Prostate gland (tissue), 2 donors: ENCODE measurements around the gene SORL1. TPM values are rescaled to one million over a fixed set of nuclear protein-coding genes. Genes with fewer than 3 reads are reported as not detected.
"Not testable (repeated sequence)": the region's sequence is repeated elsewhere in the genome, so short reads cannot be mapped to it uniquely, and the experiment has no call there.

Experiments
- DNase-seq: peaks from one replicate; pipeline ENCODE4 v3.0.0-alpha.2; 2019; ENCODE audit warnings: low spot score
- H3K27ac ChIP-seq, 2 donors: fragments of 200-600 bp; sonication (generic); 2 replicates each; pipeline ENCODE4 v1.5.1; 2017 to 2019
- H3K27me3 ChIP-seq: fragments of 200-600 bp; sonication (generic); replicated peaks from 2 replicates; pipeline ENCODE4 v1.5.1; 2019; ENCODE audit not compliant: insufficient read depth
- H3K36me3 ChIP-seq, 2 donors: fragments of 200-600 bp; sonication (generic); 1 replicate in 1 of 2; 2 replicates in 1 of 2; pipeline versions ENCODE4 v1.5.1 to v1.8.1; 2017 to 2019
- H3K4me1 ChIP-seq: fragments of 200-600 bp; sonication (generic); replicated peaks from 2 replicates; pipeline ENCODE4 v1.5.1; 2019
- H3K4me3 ChIP-seq, 2 donors: fragments of 200-600 bp; sonication (generic); 2 replicates each; pipeline ENCODE4 v1.5.1; 2017 to 2019
- H3K9me3 ChIP-seq: fragments of 200-600 bp; sonication (generic); 2 replicates; pipeline ENCODE4 v1.5.1; 2017
- POLR2A ChIP-seq: fragments of 450-650 bp; IDR thresholded peaks from one replicate; pipeline ENCODE4 v1.6.1; 2016; ENCODE audit warnings: antibody characterized with exemption, mild to moderate bottlenecking
- POLR2AphosphoS5 ChIP-seq: sonication (generic); formaldehyde crosslinking; IDR thresholded peaks from one replicate; pipeline ENCODE4 v1.6.1; 2017; ENCODE audit warnings: antibody characterized with exemption
- WGBS: methylation state at CpG from one replicate; pipeline ENCODE4 v1.1.5; 2018; 5-methylcytosine and 5-hydroxymethylcytosine counted together
- intact Hi-C: fragments of 100-400 bp; cut with DNase I; formaldehyde crosslinking; loops from one replicate; pipeline ENCODE4 v1.14.2; 2022
- total RNA-seq, 2 donors: library from RNA; depleted of rRNA; stranded (reverse); fragments of >200 nt; gene quantifications; one replicate each; pipeline ENCODE4 v1.1.0, GENCODE V29; 2016
- TF ChIP-seq, protein P1 (sequence below), 4 experiments: fragments of 200-600 bp in 2 of 4; fragments of 450-650 bp in 2 of 4; sonication (generic) in 2 of 4; IDR thresholded peaks; 1 replicate in 3 of 4; 2 replicates in 1 of 4; pipeline ENCODE4 v1.5.1; 2016 to 2019; ENCODE audit warnings: antibody characterized with exemption in 4 of 4, mild to moderate bottlenecking in 2 of 4, moderate library complexity in 2 of 4

SORL1 gene
- total RNA-seq, 2 donors from 2014 or later, result 77.4 to 97.6 TPM

DNA sequence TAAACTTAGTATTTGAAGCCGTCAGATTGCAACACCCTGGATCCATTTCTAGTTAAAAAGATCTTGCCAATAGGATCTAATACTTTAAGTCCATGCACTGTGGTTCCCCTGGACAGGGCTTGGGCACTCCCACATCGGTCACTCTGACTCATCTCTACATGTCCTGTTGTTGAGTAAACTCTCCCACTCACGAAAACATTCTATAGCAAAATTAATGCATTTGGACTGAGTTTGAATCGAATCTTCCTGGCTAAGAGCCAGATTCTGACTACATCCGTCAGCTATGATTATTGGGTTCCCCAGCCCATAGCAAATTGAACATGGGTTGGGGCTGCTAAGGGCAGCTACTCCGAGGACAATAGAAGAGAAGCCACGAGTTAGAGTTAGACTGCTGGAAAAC, 182.8 kb downstream of the SORL1 start:
- Histone ChIP-seq H3K27ac (peak overlapping the region in 1 of 2 donors; percentile 6), H3K27me3 (no peaks in the 10 kb centered on the region), H3K4me1 (no peaks in the 10 kb centered on the region), H3K36me3 (no peaks in the 10 kb centered on the region), H3K9me3 (no peaks in the 10 kb centered on the region), H3K4me3 (no peak overlapping the region)
- 78% methylated on average over 7 of the region's 7 CpGs for WGBS
- TF ChIP-seq POLR2AphosphoS5, result no peak
- TF ChIP-seq, protein P1, sequence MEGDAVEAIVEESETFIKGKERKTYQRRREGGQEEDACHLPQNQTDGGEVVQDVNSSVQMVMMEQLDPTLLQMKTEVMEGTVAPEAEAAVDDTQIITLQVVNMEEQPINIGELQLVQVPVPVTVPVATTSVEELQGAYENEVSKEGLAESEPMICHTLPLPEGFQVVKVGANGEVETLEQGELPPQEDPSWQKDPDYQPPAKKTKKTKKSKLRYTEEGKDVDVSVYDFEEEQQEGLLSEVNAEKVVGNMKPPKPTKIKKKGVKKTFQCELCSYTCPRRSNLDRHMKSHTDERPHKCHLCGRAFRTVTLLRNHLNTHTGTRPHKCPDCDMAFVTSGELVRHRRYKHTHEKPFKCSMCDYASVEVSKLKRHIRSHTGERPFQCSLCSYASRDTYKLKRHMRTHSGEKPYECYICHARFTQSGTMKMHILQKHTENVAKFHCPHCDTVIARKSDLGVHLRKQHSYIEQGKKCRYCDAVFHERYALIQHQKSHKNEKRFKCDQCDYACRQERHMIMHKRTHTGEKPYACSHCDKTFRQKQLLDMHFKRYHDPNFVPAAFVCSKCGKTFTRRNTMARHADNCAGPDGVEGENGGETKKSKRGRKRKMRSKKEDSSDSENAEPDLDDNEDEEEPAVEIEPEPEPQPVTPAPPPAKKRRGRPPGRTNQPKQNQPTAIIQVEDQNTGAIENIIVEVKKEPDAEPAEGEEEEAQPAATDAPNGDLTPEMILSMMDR (IDR thresholded peaks at IDR 0.05), result no peak
- no peak for TF ChIP-seq POLR2A
- intact Hi-C loops, result no loop called here
- DNase-seq, result no peak

DNA sequence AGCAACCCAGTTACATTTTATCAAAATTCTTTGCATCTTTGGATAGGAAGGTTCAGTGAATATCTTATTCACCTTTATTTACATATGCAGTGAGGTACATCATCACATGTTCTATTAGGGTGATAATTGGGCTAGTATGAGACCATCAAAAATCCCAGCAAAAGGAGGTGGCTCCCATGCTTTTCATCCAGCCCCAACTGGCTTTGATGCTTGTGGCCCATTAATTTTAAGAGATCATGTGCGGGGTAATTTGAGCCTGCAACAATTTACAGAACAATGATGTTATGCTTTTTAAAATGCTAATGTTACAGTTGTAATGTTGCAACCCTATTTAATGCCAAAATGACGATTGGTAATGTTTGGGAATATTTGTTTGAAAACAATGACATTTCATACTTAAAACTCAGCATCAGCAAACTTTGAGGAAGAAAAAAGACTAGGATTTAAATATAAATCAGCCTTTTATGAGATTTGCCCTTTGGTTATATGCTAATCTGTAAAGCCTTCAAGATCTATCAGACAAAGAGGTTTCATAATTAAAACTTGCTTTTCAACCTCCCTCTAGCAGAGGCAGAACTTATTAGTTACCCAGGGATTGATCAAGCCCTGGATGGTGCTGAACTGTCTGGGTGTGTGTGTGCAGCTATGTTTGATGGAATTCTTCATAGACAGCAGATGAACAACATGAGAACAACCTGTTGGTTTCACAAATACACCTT, 184.1 kb downstream of the SORL1 start:
- no peaks in the 10 kb centered on the region for H3K9me3 ChIP-seq
- H3K4me1 ChIP-seq, result no peaks in the 10 kb centered on the region
- TF ChIP-seq, protein P1 (IDR thresholded peaks at IDR 0.05), result no peak
- TF ChIP-seq POLR2AphosphoS5, result no peak
- TF ChIP-seq POLR2A, result no peak
- intact Hi-C loops, result no loop called here
- 44% methylated on average over 2 of the region's 2 CpGs for WGBS
- H3K27me3 ChIP-seq, result no peaks in the 10 kb centered on the region
- no peak overlapping the region for H3K27ac ChIP-seq
- DNase-seq, result no peak
- no peaks in the 10 kb centered on the region for H3K36me3 ChIP-seq
- no peak overlapping the region for H3K4me3 ChIP-seq

DNA sequence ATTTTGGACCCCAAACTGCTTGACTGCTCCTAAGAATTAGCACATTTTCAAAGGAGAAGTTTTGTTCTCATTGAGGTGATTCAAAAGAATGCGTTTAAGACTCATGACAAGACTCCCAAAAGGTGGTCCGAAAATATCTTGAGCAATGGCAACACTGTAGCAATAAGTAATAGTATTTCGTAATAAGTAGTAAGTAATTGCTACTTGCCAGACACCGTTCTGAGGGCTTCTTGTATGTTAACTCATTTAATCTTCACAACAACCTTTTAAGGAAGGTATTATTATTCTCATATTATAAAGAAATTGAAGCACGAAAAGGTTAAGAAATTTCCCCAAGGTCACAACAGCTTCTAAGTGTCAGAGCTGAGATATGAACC, 184.7 kb downstream of the SORL1 start:
- TF ChIP-seq POLR2AphosphoS5 (no peak), POLR2A (no peak)
- TF ChIP-seq, protein P1 (IDR thresholded peaks at IDR 0.05), result no peak
- Histone ChIP-seq H3K36me3 (no peaks in the 10 kb centered on the region), H3K9me3 (no peaks in the 10 kb centered on the region), H3K4me3 (no peak overlapping the region), H3K27ac (no peak overlapping the region), H3K27me3 (no peaks in the 10 kb centered on the region), H3K4me1 (no peaks in the 10 kb centered on the region)
- no peak for DNase-seq
- intact Hi-C loops, result no loop called here
- WGBS, result 93% methylated on average over 5 of the region's 5 CpGs

DNA sequence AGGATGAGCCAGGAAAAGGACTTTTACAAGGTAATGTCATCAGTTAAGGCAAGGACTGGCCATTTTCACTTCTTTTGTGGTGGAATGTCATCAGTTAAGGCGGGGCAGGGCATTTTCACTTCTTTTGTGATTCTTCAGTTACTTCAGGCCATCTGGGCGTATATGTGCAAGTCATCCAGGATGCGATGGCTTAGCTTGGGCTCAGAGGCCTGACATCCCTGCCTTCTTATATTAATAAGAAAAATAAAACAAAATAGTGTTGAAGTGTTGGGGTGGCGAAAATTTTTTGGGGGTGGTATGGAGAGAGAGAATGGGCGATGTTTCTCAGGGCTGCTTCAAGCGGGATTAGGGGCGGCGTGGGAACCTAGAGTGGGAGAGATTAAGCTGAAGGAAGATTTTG, 185.5 kb downstream of the SORL1 start:
- H3K36me3 ChIP-seq, H3K4me3 ChIP-seq, H3K9me3 ChIP-seq, intact Hi-C loops, H3K27me3 ChIP-seq, H3K4me1 ChIP-seq, H3K27ac ChIP-seq, DNase-seq: not testable (repeated sequence)
- WGBS, result 96% methylated on average over 8 of the region's 8 CpGs

DNA sequence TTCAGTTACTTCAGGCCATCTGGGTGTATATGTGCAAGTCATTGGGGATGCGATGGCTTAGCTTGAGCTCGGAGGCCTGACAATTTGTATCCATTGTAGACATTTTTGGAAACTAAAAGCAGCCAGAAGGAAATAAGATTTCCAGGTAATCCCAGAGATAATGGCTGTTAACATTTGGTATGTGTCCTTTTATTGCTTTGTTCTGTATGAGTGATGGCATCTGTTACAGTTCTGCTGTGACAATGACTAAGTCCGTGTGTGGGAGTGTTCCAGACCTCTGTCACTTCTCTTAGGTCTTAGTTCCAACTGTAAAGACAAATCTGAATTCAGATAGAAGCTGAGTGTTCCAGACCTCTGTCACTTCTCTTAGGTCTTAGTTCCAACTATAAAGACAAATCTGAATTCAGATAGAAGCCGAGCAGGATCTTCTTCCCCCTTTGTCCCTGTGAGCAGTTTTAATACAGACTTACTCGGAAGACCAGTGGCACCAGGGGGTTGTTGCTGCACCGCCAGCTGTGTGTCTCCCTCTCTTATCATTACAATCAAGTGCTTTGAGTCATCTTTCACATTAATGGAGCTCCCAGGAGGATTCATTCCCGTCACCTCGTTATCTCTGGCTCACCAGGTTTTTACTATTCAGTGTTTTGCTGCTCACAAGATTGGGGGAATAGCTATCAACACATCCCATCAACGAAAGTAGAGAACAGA, 191.5 kb downstream of the SORL1 start:
- no peak for DNase-seq
- TF ChIP-seq, protein P1 (IDR thresholded peaks at IDR 0.05), result no peak
- TF ChIP-seq POLR2AphosphoS5 (no peak), POLR2A (no peak)
- Histone ChIP-seq H3K27ac (no peak overlapping the region), H3K9me3 (no peaks in the 10 kb centered on the region), H3K36me3 (no peaks in the 10 kb centered on the region), H3K27me3 (no peaks in the 10 kb centered on the region), H3K4me1 (no peaks in the 10 kb centered on the region), H3K4me3 (no peak overlapping the region)
- whole genome bisulfite sequencing, result 62% methylated on average over 9 of the region's 9 CpGs
- intact Hi-C loops, result no loop called here
